K562 (cell line): ENCODE data around the gene RPL10A.

Source experiments
- ETV6 ChIP-seq, 3 experiments: fragments of 150-350 bp in 1 of 3; sonication (generic) in 1 of 3; formaldehyde crosslinking in 1 of 3; IDR thresholded peaks; 2 replicates each; pipeline versions ENCODE4 v1.6.1 to v1.8.0; 2014 to 2022; ENCODE audit warnings: borderline replicate concordance in 2 of 3, low read depth in 2 of 3, antibody characterized with exemption in 1 of 3, low read length in 1 of 3, mild to moderate bottlenecking in 1 of 3, missing genetic modification reagents in 1 of 3
- HCFC1 ChIP-seq: IDR thresholded peaks from 2 replicates; pipeline ENCODE4 v1.6.1; 2012; ENCODE audit warnings: low read depth, low read length, improper control_type of control experiment
- KDM1A ChIP-seq, 2 experiments: fragments of 450-650 bp; IDR thresholded peaks; 2 replicates each; pipeline ENCODE4 v1.6.1; 2016; ENCODE audit warnings: mild to moderate bottlenecking in 2 of 2
- RNF2 ChIP-seq: sonication (generic); IDR thresholded peaks from 2 replicates; pipeline ENCODE4 v1.6.1; 2016
- SMAD2 ChIP-seq: fragments of 150-350 bp; IDR thresholded peaks from 2 replicates; pipeline ENCODE4 v1.6.1; 2014; ENCODE audit warnings: low read depth, mild to moderate bottlenecking, low read length
- TF ChIP-seq, protein P1 (sequence below), 3 experiments: IDR thresholded peaks in 2 of 3; conservative IDR thresholded peaks in 1 of 3; 2 replicates each; pipeline ENCODE4 v1.5.1; 2011 to 2012; ENCODE audit warnings: low read length in 3 of 3, mild to moderate bottlenecking in 3 of 3, control low read depth in 2 of 3, improper control_type of control experiment in 1 of 3, inconsistent platforms in 1 of 3, low read depth in 1 of 3, mixed read lengths in 1 of 3, moderate library complexity in 1 of 3; ENCODE audit not compliant: insufficient read depth in 2 of 3

DNA sequence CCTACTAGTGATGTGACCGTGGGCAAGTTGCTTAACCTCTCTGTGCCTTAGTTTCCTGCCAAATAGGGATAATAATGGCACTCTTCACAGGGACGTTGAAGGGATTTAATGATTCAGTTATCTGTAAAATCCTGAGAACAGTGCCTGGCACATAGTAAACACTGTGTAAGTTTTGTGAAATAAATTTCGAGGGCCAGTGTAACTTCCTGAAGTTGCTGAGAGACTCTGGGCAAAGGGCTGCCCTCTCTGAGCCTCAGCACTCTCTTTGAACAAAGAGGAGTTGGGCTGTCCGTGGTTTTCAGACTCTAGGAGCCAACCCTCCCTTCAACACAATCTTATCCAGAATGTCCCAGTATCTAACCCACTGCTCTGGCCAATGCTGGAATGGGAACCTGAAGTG is 31.2 kb downstream of the RPL10A start:
- TF ChIP-seq ETV6 (IDR thresholded peaks at IDR 0.05; ENCODE audit: borderline replicate concordance in 1 of 2, low read depth in 2 of 2, low read length in 1 of 2) (no peak), ETV6 (CRISPR knock-in tag; IDR thresholded peaks at IDR 0.05; ENCODE audit: borderline replicate concordance) (no peak), RNF2 (no peak), SMAD2 (no peak), KDM1A (IDR thresholded peaks at IDR 0.05) (peak in 1 of 2 experiments; percentile 35; a peak in 1 of 4 replicates), HCFC1 (no peak)
- TF ChIP-seq, protein P1, sequence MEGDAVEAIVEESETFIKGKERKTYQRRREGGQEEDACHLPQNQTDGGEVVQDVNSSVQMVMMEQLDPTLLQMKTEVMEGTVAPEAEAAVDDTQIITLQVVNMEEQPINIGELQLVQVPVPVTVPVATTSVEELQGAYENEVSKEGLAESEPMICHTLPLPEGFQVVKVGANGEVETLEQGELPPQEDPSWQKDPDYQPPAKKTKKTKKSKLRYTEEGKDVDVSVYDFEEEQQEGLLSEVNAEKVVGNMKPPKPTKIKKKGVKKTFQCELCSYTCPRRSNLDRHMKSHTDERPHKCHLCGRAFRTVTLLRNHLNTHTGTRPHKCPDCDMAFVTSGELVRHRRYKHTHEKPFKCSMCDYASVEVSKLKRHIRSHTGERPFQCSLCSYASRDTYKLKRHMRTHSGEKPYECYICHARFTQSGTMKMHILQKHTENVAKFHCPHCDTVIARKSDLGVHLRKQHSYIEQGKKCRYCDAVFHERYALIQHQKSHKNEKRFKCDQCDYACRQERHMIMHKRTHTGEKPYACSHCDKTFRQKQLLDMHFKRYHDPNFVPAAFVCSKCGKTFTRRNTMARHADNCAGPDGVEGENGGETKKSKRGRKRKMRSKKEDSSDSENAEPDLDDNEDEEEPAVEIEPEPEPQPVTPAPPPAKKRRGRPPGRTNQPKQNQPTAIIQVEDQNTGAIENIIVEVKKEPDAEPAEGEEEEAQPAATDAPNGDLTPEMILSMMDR (IDR thresholded peaks at IDR 0.05 in 2 of 3, conservative IDR thresholded peaks at IDR 0.05 in 1 of 3; ENCODE audit: insufficient read depth in 2 of 3, low read depth in 1 of 3, low read length in 3 of 3) = no peak
